22Rv1 (cell line): ENCODE data around the gene UQCR10.

ENCODE experiments used
- H3K27ac ChIP-seq: fragments of 450-650 bp; 2 replicates; pipeline ENCODE4 v1.5.1; 2017
- CTCF ChIP-seq: fragments of 450-650 bp; IDR thresholded peaks from 2 replicates; pipeline ENCODE4 v1.5.1; 2017; ENCODE audit warnings: mild to moderate bottlenecking
- ZFX ChIP-seq: fragments of 450-650 bp; IDR thresholded peaks from 2 replicates; pipeline ENCODE4 v1.6.1; 2017; ENCODE audit warnings: antibody characterized with exemption, borderline replicate concordance

UQCR10 gene

GRCh38 chr22:29793396-29793795, 26.2 kb downstream of the UQCR10 start:
- TF ChIP-seq CTCF (no peak), ZFX (no peak)
- no peak overlapping the region for H3K27ac ChIP-seq

GRCh38 chr22:29795663-29796062, 28.5 kb downstream of the UQCR10 start:
- no peak for TF ChIP-seq ZFX
- no peak for TF ChIP-seq CTCF
- no peak overlapping the region for H3K27ac ChIP-seq

- TF ChIP-seq ZFX (no peak), CTCF (no peak)
- no peak overlapping the region for H3K27ac ChIP-seq
These were observed 30.2 kb downstream of the UQCR10 start for GRCh38 chr22:29797351-29797750.

GRCh38 chr22:29798318-29798717, 31.1 kb downstream of the UQCR10 start:
- TF ChIP-seq CTCF = no peak
- TF ChIP-seq ZFX = no peak
- peak overlapping the region; percentile 65 for H3K27ac ChIP-seq

- H3K27ac ChIP-seq = peak overlapping the region; percentile 65
These were observed 31.6 kb downstream of the UQCR10 start for GRCh38 chr22:29798801-29799200.

GRCh38 chr22:29799217-29799680, 32.1 kb downstream of the UQCR10 start:
- TF ChIP-seq ZFX = no peak
- no peak for TF ChIP-seq CTCF
- H3K27ac ChIP-seq = peak overlapping the region; percentile 65

More at GRCh38 chr22:29798801-29799200, 31.6 kb downstream of the UQCR10 start:
- TF ChIP-seq ZFX (no peak), CTCF (no peak)

- TF ChIP-seq CTCF (no peak), ZFX (no peak)
- H3K27ac ChIP-seq = no peak overlapping the region
These were observed 34.0 kb downstream of the UQCR10 start for GRCh38 chr22:29801153-29801552.
